Measurements from ENCODE around the gene TRIP12. TPM values are rescaled to one million over a fixed set of nuclear protein-coding genes. Genes with fewer than 3 reads are reported as not detected.

The TRIP12 gene
- total and polyA plus RNA-seq, 2 experiments from 2014 or later = 21.5 to 133 TPM

- peak; percentile 56 for ATAC-seq
Observed at GRCh38 chr2:229922449-229923386, 909 bp upstream of the TRIP12 start, which contains the start of gene FBXO36. TSS of gene FBXO36 (plus strand) at chr2:229922503. CDS start at chr2:229922514, 11 bp downstream.

GRCh38 chr2:229921101-229921891 lies 513 bp downstream of the TRIP12 start:
- peak overlapping the region; percentile 97 for H3K27ac Mint-ChIP-seq
- Histone ChIP-seq H3K36me3 (ENCODE audit: insufficient read depth) (no peaks in the 10 kb centered on the region), H3K4me2 (peak overlapping the region; percentile 99), H3K27ac (ENCODE audit: low read depth) (peak overlapping the region; percentile 97), H3K27me3 (ENCODE audit: insufficient read depth) (no peaks in the 10 kb centered on the region), H3K9me2 (ENCODE audit: insufficient read depth) (no peaks in the 10 kb centered on the region), H3K4me3 (peak overlapping the region; percentile 92), H2AFZ (no peak overlapping the region; the same call in 1 of the 2 replicates), H3K4me1 (ENCODE audit: insufficient read depth) (peaks cover 12% of the 10 kb centered on the region), H4K20me1 (replicated peaks; ENCODE audit: insufficient read depth) (peaks cover 7% of the 10 kb centered on the region), H3F3A (replicated peaks; ENCODE audit: low read depth) (peaks cover 15% of the 10 kb centered on the region; the same call in 1 of the 2 replicates), H3K79me2 (replicated peaks; ENCODE audit: insufficient read depth) (peaks cover 81% of the 10 kb centered on the region)
- H3K36me3 Mint-ChIP-seq (ENCODE audit: low read depth) = peaks cover 20% of the 10 kb centered on the region
- H3K9me3 Mint-ChIP-seq = no peaks in the 10 kb centered on the region
- TF ChIP-seq ETS1 (IDR thresholded peaks at IDR 0.05) (peak; percentile 50; the same call in 1 of the 2 replicates), POLR2AphosphoS5 (IDR thresholded peaks at IDR 0.05; ENCODE audit: low read depth) (0 out of 2 replicates have a peak, but pooled peaks have one; percentile 16), ZNF462 (CRISPR knock-in tag; IDR thresholded peaks at IDR 0.05) (no peak)
- DNase-seq (ENCODE audit: low spot score) = peak; percentile 78
- peak overlapping the region; percentile 99 for H3K4me3 Mint-ChIP-seq
- peaks cover 14% of the 10 kb centered on the region for H3K27me3 Mint-ChIP-seq (ENCODE audit: insufficient read depth, low read depth, poor library complexity)
- H3K4me1 Mint-ChIP-seq = peaks cover 11% of the 10 kb centered on the region
- ATAC-seq = peak; percentile 35

More at GRCh38 chr2:229922449-229923386, 909 bp upstream of the TRIP12 start, which contains the start of gene FBXO36:
- Mint-ChIP-seq H3K36me3 (ENCODE audit: low read depth) (peaks cover 9% of the 10 kb centered on the region), H3K4me1 (peaks cover 11% of the 10 kb centered on the region), H3K4me3 (peak within 1 kb of the TSS; percentile 99), H3K9me3 (no peaks in the 10 kb centered on the region), H3K27me3 (ENCODE audit: insufficient read depth, low read depth, poor library complexity) (peaks cover 14% of the 10 kb centered on the region), H3K27ac (peak within 1 kb of the TSS; percentile 99)
- no peaks in the 10 kb centered on the region for H3K9me2 ChIP-seq (ENCODE audit: insufficient read depth)
- peak within 1 kb of the TSS; percentile 97 for H3K27ac ChIP-seq (ENCODE audit: low read depth)
- H3K4me1 ChIP-seq (ENCODE audit: insufficient read depth) = peaks cover 12% of the 10 kb centered on the region
- H3K36me3 ChIP-seq (ENCODE audit: insufficient read depth) = no peaks in the 10 kb centered on the region
- no peak for TF ChIP-seq ZNF114 (CRISPR knock-in tag; IDR thresholded peaks at IDR 0.05)
- peak; percentile 26; the same call in 1 of the 2 replicates for TF ChIP-seq CREB1 (CRISPR knock-in tag; IDR thresholded peaks at IDR 0.05; ENCODE audit: low read depth)
- TF ChIP-seq POLR2AphosphoS5 (IDR thresholded peaks at IDR 0.05; ENCODE audit: low read depth) = peak; percentile 32; the same call in 1 of the 2 replicates
- peak within 1 kb of the TSS; percentile 92 for H3K4me3 ChIP-seq
- H3K27me3 ChIP-seq (ENCODE audit: insufficient read depth) = no peaks in the 10 kb centered on the region
- peak within 1 kb of the TSS; percentile 99 for H3K4me2 ChIP-seq
- peak within 1 kb of the TSS; percentile 94 for H2AFZ ChIP-seq
- peak; percentile 93 for DNase-seq (ENCODE audit: low spot score)
- H3F3A ChIP-seq (replicated peaks; ENCODE audit: low read depth) = peaks cover 15% of the 10 kb centered on the region; the same call in 1 of the 2 replicates
- H3K79me2 ChIP-seq (replicated peaks; ENCODE audit: insufficient read depth) = peaks cover 78% of the 10 kb centered on the region
- H4K20me1 ChIP-seq (replicated peaks; ENCODE audit: insufficient read depth) = peaks cover 7% of the 10 kb centered on the region

All from GM23338 (cell line).